Glutamatergic neuron (in vitro differentiated cells): Measurements from ENCODE around the gene BHMT2. TPM values are rescaled to one million over a fixed set of nuclear protein-coding genes. Genes with fewer than 3 reads are reported as not detected.

Experiments used
- DNase-seq: peaks from one replicate; pipeline ENCODE4 v3.0.0; 2022
- H3K27ac Mint-ChIP-seq: one replicate; pipeline ENCODE4 v1.8.0; 2020; ENCODE audit warnings: mild to moderate bottlenecking, mixed read lengths, inconsistent platforms; ENCODE audit not compliant: unreplicated experiment
- H3K27me3 Mint-ChIP-seq: one replicate; pipeline ENCODE4 v1.8.0; 2020; ENCODE audit warnings: mild to moderate bottlenecking, moderate library complexity, mixed read lengths, inconsistent platforms; ENCODE audit not compliant: unreplicated experiment
- H3K36me3 Mint-ChIP-seq: one replicate; pipeline ENCODE4 v1.8.0; 2020; ENCODE audit warnings: mild to moderate bottlenecking, mixed read lengths, inconsistent platforms; ENCODE audit not compliant: unreplicated experiment
- H3K4me1 Mint-ChIP-seq: one replicate; pipeline ENCODE4 v1.8.0; 2020; ENCODE audit warnings: mild to moderate bottlenecking, low read depth, mixed read lengths, inconsistent platforms; ENCODE audit not compliant: unreplicated experiment
- H3K4me3 Mint-ChIP-seq: one replicate; pipeline ENCODE4 v1.8.0; 2020; ENCODE audit warnings: mild to moderate bottlenecking, mixed read lengths, inconsistent platforms; ENCODE audit not compliant: unreplicated experiment
- H3K9me3 Mint-ChIP-seq: one replicate; pipeline ENCODE4 v1.8.0; 2020; ENCODE audit warnings: mild to moderate bottlenecking, moderate library complexity, mixed read lengths, inconsistent platforms; ENCODE audit not compliant: unreplicated experiment
- total RNA-seq: library from RNA; stranded (reverse); fragmentation: NEBNext Ultra II Directional; extraction: Animal tissue kit (Norgen Biotek cat#: 25700); gene quantifications from one replicate; pipeline ENCODE4 v1.2.1, GENCODE V29; 2021; ENCODE audit not compliant: unreplicated experiment
- TF ChIP-seq, protein P1 (sequence below): fragments of 200-600 bp; sonication (generic); IDR thresholded peaks from one replicate; pipeline ENCODE4 v1.5.0; 2021; ENCODE audit not compliant: partially characterized antibody, unreplicated experiment

Gene BHMT2
- total RNA-seq, 1 donor from 2014 or later: not detected

DNA sequence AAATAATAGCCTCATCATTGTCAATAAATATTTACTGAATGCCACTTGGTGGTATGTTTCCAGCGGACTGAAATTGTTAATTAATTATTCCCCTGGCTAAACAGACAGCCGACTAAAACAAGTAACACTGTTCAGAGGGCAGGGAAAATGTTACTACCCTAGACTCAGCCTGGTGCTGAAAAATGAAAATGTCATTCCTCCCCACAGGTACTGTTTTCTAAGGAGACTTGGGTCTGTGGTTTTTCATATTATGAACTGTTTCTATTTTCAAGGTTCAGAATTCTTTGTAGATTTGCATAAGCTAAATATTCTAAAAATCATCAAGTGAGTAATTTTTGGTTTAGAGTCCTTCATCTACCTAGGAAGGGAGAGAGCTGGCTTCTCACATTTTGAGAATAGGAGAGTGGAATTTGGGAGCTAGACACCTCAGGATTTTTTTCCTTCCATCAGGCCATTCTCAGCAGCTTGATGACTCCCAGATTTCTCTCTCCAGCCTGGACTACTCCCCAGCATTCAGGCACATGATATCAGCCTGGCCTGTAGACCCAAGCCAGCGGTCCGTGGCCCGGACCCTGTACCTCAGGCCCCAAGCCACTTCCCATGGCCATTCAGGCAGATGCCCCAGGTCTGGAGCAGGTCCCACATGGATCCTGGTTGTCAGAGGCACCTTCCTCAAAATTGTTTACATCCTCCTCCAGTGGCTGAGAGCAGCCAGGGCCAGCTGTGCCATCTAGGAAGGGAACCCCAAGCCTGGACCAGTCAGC, 66.4 kb downstream of the BHMT2 start:
- H3K27ac Mint-ChIP-seq: no peak overlapping the region
- H3K4me3 Mint-ChIP-seq: no peak overlapping the region
- peaks cover 31% of the 10 kb centered on the region for H3K4me1 Mint-ChIP-seq
- no peak for DNase-seq
- peaks cover 3% of the 10 kb centered on the region for H3K9me3 Mint-ChIP-seq
- H3K36me3 Mint-ChIP-seq: peaks cover 8% of the 10 kb centered on the region
- no peaks in the 10 kb centered on the region for H3K27me3 Mint-ChIP-seq
- TF ChIP-seq, protein P1, sequence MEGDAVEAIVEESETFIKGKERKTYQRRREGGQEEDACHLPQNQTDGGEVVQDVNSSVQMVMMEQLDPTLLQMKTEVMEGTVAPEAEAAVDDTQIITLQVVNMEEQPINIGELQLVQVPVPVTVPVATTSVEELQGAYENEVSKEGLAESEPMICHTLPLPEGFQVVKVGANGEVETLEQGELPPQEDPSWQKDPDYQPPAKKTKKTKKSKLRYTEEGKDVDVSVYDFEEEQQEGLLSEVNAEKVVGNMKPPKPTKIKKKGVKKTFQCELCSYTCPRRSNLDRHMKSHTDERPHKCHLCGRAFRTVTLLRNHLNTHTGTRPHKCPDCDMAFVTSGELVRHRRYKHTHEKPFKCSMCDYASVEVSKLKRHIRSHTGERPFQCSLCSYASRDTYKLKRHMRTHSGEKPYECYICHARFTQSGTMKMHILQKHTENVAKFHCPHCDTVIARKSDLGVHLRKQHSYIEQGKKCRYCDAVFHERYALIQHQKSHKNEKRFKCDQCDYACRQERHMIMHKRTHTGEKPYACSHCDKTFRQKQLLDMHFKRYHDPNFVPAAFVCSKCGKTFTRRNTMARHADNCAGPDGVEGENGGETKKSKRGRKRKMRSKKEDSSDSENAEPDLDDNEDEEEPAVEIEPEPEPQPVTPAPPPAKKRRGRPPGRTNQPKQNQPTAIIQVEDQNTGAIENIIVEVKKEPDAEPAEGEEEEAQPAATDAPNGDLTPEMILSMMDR: no peak

DNA sequence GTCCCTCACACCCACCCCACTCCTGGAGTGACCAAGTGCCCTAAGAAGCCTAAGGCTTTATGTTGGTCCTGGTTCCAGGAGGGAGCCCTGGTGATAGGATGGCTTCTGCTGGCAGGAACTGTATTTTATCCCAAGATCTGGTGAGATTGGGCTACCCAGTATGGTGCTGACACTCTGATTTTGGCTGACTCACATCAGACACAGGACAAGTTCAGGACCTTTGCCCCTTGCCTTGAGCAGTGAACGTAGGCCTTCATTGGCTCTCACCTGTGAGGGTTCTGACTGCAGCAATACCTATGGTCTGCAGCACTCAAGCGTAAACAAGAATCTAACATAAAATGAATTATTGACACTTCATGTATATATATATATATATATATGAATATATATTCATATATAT, 67.1 kb downstream of the BHMT2 start:
- Mint-ChIP-seq H3K4me3 (no peak overlapping the region), H3K9me3 (peaks cover 1% of the 10 kb centered on the region)

More for the DNA sequence above, 67.1 kb downstream of the BHMT2 start:
- Mint-ChIP-seq H3K27me3 (no peaks in the 10 kb centered on the region), H3K27ac (no peak overlapping the region), H3K4me1 (peaks cover 24% of the 10 kb centered on the region), H3K36me3 (peaks cover 8% of the 10 kb centered on the region)
- TF ChIP-seq, protein P1: no peak
- DNase-seq: no peak

Other genes with a start within 250 kb of the BHMT2 start
- 23.5 TPM for gene ARSB, start 84.5 kb upstream of the BHMT2 start, total RNA-seq
- gene DMGDH, start 93 bp upstream of the BHMT2 start, total RNA-seq: 1.7 TPM
- gene BHMT, start 42.0 kb downstream of the BHMT2 start, total RNA-seq: 20.4 TPM
- gene JMY, start 166.4 kb downstream of the BHMT2 start, total RNA-seq: 22.2 TPM